HUES6 (cell line): ENCODE data around the gene DNASE1L3.

Experiments used
- H3K27ac ChIP-seq: 2 replicates; pipeline ENCODE4 v1.7.0; 2013; ENCODE audit warnings: low read depth, mild to moderate bottlenecking, low read length, inconsistent platforms
- H3K27me3 ChIP-seq: 2 replicates; pipeline ENCODE4 v1.6.1; 2013; ENCODE audit warnings: low read length; ENCODE audit not compliant: control insufficient read depth, insufficient read depth
- H3K36me3 ChIP-seq: 2 replicates; pipeline ENCODE4 v1.6.1; 2013; ENCODE audit warnings: low read length; ENCODE audit not compliant: control insufficient read depth, insufficient read depth
- H3K4me1 ChIP-seq: 2 replicates; pipeline ENCODE4 v1.6.1; 2013; ENCODE audit warnings: low read length; ENCODE audit not compliant: control insufficient read depth, insufficient read depth
- H3K4me3 ChIP-seq: 2 replicates; pipeline ENCODE4 v1.5.1; 2013; ENCODE audit warnings: low read depth, low read length
- H3K9ac ChIP-seq: one replicate; pipeline ENCODE4 v1.6.1; 2013; ENCODE audit warnings: mild to moderate bottlenecking, low read length
- H3K9me3 ChIP-seq: 2 replicates; pipeline ENCODE4 v1.6.1; 2013; ENCODE audit warnings: low read depth, low read length; ENCODE audit not compliant: control insufficient read depth, insufficient read depth

The DNASE1L3 gene

GRCh38 chr3:58198362-58198761 lies 12.4 kb downstream of the DNASE1L3 start:
- Histone ChIP-seq H3K9me3 (peaks cover 5% of the 10 kb centered on the region; the same call in 1 of the 2 replicates), H3K27ac (no peak overlapping the region), H3K4me3 (no peak overlapping the region), H3K9ac (no peak overlapping the region), H3K27me3 (no peaks in the 10 kb centered on the region), H3K36me3 (no peaks in the 10 kb centered on the region), H3K4me1 (no peaks in the 10 kb centered on the region)

GRCh38 chr3:58197588-58197987 lies 13.2 kb downstream of the DNASE1L3 start:
- H3K9ac ChIP-seq: no peak overlapping the region
- no peaks in the 10 kb centered on the region for H3K4me1 ChIP-seq
- no peaks in the 10 kb centered on the region for H3K27me3 ChIP-seq
- H3K36me3 ChIP-seq: no peaks in the 10 kb centered on the region
- H3K27ac ChIP-seq: no peak overlapping the region
- H3K9me3 ChIP-seq: peaks cover 5% of the 10 kb centered on the region; the same call in 1 of the 2 replicates
- no peak overlapping the region for H3K4me3 ChIP-seq

- peaks cover 13% of the 10 kb centered on the region for H3K4me1 ChIP-seq
These were observed 16.9 kb downstream of the DNASE1L3 start for GRCh38 chr3:58193682-58194407.

GRCh38 chr3:58192069-58192468 lies 18.7 kb downstream of the DNASE1L3 start:
- H3K9me3 ChIP-seq: no peaks in the 10 kb centered on the region
- H3K4me1 ChIP-seq: peaks cover 19% of the 10 kb centered on the region
- H3K27me3 ChIP-seq: no peaks in the 10 kb centered on the region
- H3K27ac ChIP-seq: no peak overlapping the region
- no peak overlapping the region for H3K9ac ChIP-seq
- H3K4me3 ChIP-seq: no peak overlapping the region
- H3K36me3 ChIP-seq: no peaks in the 10 kb centered on the region

More at GRCh38 chr3:58193682-58194407, 16.9 kb downstream of the DNASE1L3 start:
- Histone ChIP-seq H3K36me3 (no peaks in the 10 kb centered on the region), H3K4me3 (no peak overlapping the region), H3K27ac (no peak overlapping the region), H3K27me3 (no peaks in the 10 kb centered on the region), H3K9ac (no peak overlapping the region), H3K9me3 (no peaks in the 10 kb centered on the region)

- Histone ChIP-seq H3K27me3 (no peaks in the 10 kb centered on the region), H3K4me1 (peaks cover 19% of the 10 kb centered on the region), H3K36me3 (no peaks in the 10 kb centered on the region), H3K9ac (no peak overlapping the region), H3K27ac (no peak overlapping the region), H3K4me3 (no peak overlapping the region), H3K9me3 (no peaks in the 10 kb centered on the region)
These were observed 19.3 kb downstream of the DNASE1L3 start for GRCh38 chr3:58191361-58191991.

GRCh38 chr3:58190882-58191281 lies 19.9 kb downstream of the DNASE1L3 start:
- Histone ChIP-seq H3K4me1 (peaks cover 19% of the 10 kb centered on the region), H3K27me3 (no peaks in the 10 kb centered on the region), H3K36me3 (no peaks in the 10 kb centered on the region), H3K9me3 (no peaks in the 10 kb centered on the region), H3K27ac (no peak overlapping the region), H3K4me3 (no peak overlapping the region), H3K9ac (no peak overlapping the region)

- no peaks in the 10 kb centered on the region for H3K9me3 ChIP-seq
- H3K27ac ChIP-seq: no peak overlapping the region
- peaks cover 19% of the 10 kb centered on the region for H3K4me1 ChIP-seq
- H3K9ac ChIP-seq: no peak overlapping the region
- no peak overlapping the region for H3K4me3 ChIP-seq
- H3K27me3 ChIP-seq: no peaks in the 10 kb centered on the region
- no peaks in the 10 kb centered on the region for H3K36me3 ChIP-seq
These were observed 20.5 kb downstream of the DNASE1L3 start for GRCh38 chr3:58190291-58190690.

- Histone ChIP-seq H3K27ac (no peak overlapping the region), H3K36me3 (no peaks in the 10 kb centered on the region)
These were observed 21.1 kb downstream of the DNASE1L3 start for GRCh38 chr3:58189691-58190090.

GRCh38 chr3:58188921-58189451 lies 21.8 kb downstream of the DNASE1L3 start:
- H3K36me3 ChIP-seq: no peaks in the 10 kb centered on the region
- peaks cover 19% of the 10 kb centered on the region for H3K4me1 ChIP-seq
- no peak overlapping the region for H3K9ac ChIP-seq
- no peaks in the 10 kb centered on the region for H3K9me3 ChIP-seq
- H3K27ac ChIP-seq: no peak overlapping the region
- H3K4me3 ChIP-seq: no peak overlapping the region
- H3K27me3 ChIP-seq: no peaks in the 10 kb centered on the region

More at GRCh38 chr3:58189691-58190090, 21.1 kb downstream of the DNASE1L3 start:
- Histone ChIP-seq H3K9me3 (no peaks in the 10 kb centered on the region), H3K4me1 (peaks cover 19% of the 10 kb centered on the region), H3K4me3 (no peak overlapping the region), H3K9ac (no peak overlapping the region), H3K27me3 (no peaks in the 10 kb centered on the region)

- Histone ChIP-seq H3K36me3 (no peaks in the 10 kb centered on the region), H3K4me1 (peaks cover 19% of the 10 kb centered on the region), H3K27ac (no peak overlapping the region), H3K27me3 (no peaks in the 10 kb centered on the region), H3K4me3 (no peak overlapping the region), H3K9ac (no peak overlapping the region), H3K9me3 (no peaks in the 10 kb centered on the region)
These were observed 22.6 kb downstream of the DNASE1L3 start for GRCh38 chr3:58188173-58188564.

- no peak overlapping the region for H3K27ac ChIP-seq
- H3K9ac ChIP-seq: no peak overlapping the region
- H3K36me3 ChIP-seq: no peaks in the 10 kb centered on the region
- H3K9me3 ChIP-seq: no peaks in the 10 kb centered on the region
- H3K4me1 ChIP-seq: peaks cover 16% of the 10 kb centered on the region
- no peak overlapping the region for H3K4me3 ChIP-seq
- no peaks in the 10 kb centered on the region for H3K27me3 ChIP-seq
These were observed 25.8 kb downstream of the DNASE1L3 start for GRCh38 chr3:58184982-58185360.
